Neural progenitor cell (in vitro differentiated cells): Measurements from ENCODE around the gene SPATA6L.

ENCODE experiments used
- EZH2 ChIP-seq: fragments of 200-600 bp; sonication (generic); IDR thresholded peaks from 2 replicates; pipeline ENCODE4 v1.6.1; 2017; ENCODE audit warnings: antibody characterized with exemption, mild to moderate bottlenecking, moderate library complexity
- TF ChIP-seq, protein P1 (sequence below): fragments of 200-600 bp; sonication (generic); IDR thresholded peaks from 2 replicates; pipeline ENCODE4 v1.5.1; 2017; ENCODE audit warnings: antibody characterized with exemption, mild to moderate bottlenecking

DNA sequence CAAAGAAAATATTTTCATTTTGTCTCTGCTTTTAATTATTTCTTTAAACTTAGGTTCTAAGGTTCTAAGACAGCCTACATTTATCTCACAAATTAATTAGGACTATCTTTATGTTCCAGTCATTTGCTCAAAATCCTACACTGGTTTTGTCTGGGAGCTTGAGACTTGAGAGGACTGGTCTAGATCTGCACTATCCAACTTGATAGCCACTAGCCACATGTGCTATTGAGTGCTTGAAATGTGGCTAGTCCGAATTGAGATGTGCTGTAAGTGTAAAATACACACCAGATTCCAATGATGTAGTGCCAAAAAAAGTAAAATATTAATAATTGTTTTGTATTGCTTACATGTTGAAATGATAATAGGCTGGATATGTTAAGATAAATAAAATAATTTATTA lies 20.3 kb upstream of the SPATA6L start:
- TF ChIP-seq, protein P1, sequence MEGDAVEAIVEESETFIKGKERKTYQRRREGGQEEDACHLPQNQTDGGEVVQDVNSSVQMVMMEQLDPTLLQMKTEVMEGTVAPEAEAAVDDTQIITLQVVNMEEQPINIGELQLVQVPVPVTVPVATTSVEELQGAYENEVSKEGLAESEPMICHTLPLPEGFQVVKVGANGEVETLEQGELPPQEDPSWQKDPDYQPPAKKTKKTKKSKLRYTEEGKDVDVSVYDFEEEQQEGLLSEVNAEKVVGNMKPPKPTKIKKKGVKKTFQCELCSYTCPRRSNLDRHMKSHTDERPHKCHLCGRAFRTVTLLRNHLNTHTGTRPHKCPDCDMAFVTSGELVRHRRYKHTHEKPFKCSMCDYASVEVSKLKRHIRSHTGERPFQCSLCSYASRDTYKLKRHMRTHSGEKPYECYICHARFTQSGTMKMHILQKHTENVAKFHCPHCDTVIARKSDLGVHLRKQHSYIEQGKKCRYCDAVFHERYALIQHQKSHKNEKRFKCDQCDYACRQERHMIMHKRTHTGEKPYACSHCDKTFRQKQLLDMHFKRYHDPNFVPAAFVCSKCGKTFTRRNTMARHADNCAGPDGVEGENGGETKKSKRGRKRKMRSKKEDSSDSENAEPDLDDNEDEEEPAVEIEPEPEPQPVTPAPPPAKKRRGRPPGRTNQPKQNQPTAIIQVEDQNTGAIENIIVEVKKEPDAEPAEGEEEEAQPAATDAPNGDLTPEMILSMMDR = no peak
- TF ChIP-seq EZH2 = no peak
